Stimulated activated CD8-positive, alpha-beta memory T cell treated with anti-CD3 and anti-CD28 coated beads, Interleukin-12 subunit alpha, Interleukin-12 subunit beta, amount 100 ng/mL, for 24 hours (primary cell): ENCODE results near the gene PCDH15.

Experiments used
- DNase-seq: peaks from one replicate; pipeline ENCODE4 v3.0.0-alpha.2; 2020; ENCODE audit errors: extremely low read depth

PCDH15 gene

GRCh38 chr10:54708021-54708420 is 93.0 kb downstream of the PCDH15 start:
- no peak for DNase-seq

- DNase-seq, result no peak
These were observed 98.2 kb downstream of the PCDH15 start for GRCh38 chr10:54702583-54703485.

GRCh38 chr10:54691331-54691730 is 109.7 kb downstream of the PCDH15 start:
- no peak for DNase-seq

GRCh38 chr10:54682554-54682953 is 118.5 kb downstream of the PCDH15 start:
- no peak for DNase-seq

GRCh38 chr10:54681136-54681535 is 119.9 kb downstream of the PCDH15 start:
- DNase-seq, result no peak

GRCh38 chr10:54667136-54667535 is 133.9 kb downstream of the PCDH15 start:
- DNase-seq, result no peak

GRCh38 chr10:54666192-54666591 is 134.8 kb downstream of the PCDH15 start:
- DNase-seq, result no peak

- no peak for DNase-seq
These were observed 135.9 kb downstream of the PCDH15 start for GRCh38 chr10:54665095-54665494.

GRCh38 chr10:54660397-54660796 is 140.6 kb downstream of the PCDH15 start:
- no peak for DNase-seq

GRCh38 chr10:54656643-54657042 is 144.4 kb downstream of the PCDH15 start:
- no peak for DNase-seq

- no peak for DNase-seq
These were observed 147.5 kb downstream of the PCDH15 start for GRCh38 chr10:54653518-54653917.

GRCh38 chr10:54650547-54650946 is 150.5 kb downstream of the PCDH15 start:
- DNase-seq, result no peak

- DNase-seq, result no peak
These were observed 179.0 kb downstream of the PCDH15 start for GRCh38 chr10:54622017-54622416.

GRCh38 chr10:54620352-54620751 is 180.7 kb downstream of the PCDH15 start:
- DNase-seq, result no peak

GRCh38 chr10:54614072-54614471 is 187.0 kb downstream of the PCDH15 start:
- no peak for DNase-seq

- DNase-seq, result no peak
These were observed 187.9 kb downstream of the PCDH15 start for GRCh38 chr10:54613162-54613561.

- DNase-seq, result no peak
These were observed 191.6 kb downstream of the PCDH15 start for GRCh38 chr10:54609423-54609822.

GRCh38 chr10:54607983-54608382 is 193.0 kb downstream of the PCDH15 start:
- no peak for DNase-seq

GRCh38 chr10:54594289-54594688 is 206.7 kb downstream of the PCDH15 start:
- DNase-seq, result no peak

- DNase-seq, result no peak
These were observed 213.1 kb downstream of the PCDH15 start for GRCh38 chr10:54587971-54588370.

GRCh38 chr10:54585572-54585971 is 215.5 kb downstream of the PCDH15 start:
- DNase-seq, result no peak

GRCh38 chr10:54577682-54578081 is 223.3 kb downstream of the PCDH15 start:
- DNase-seq, result no peak

- no peak for DNase-seq
These were observed 224.5 kb downstream of the PCDH15 start for GRCh38 chr10:54576541-54576940.

- no peak for DNase-seq
These were observed 241.5 kb downstream of the PCDH15 start for GRCh38 chr10:54559498-54559897.
